22Rv1 (cell line): ENCODE measurements around the gene ROS1.

Experiments
- CTCF ChIP-seq: fragments of 450-650 bp; IDR thresholded peaks from 2 replicates; pipeline ENCODE4 v1.5.1; 2017; ENCODE audit warnings: mild to moderate bottlenecking
- ZFX ChIP-seq: fragments of 450-650 bp; IDR thresholded peaks from 2 replicates; pipeline ENCODE4 v1.6.1; 2017; ENCODE audit warnings: antibody characterized with exemption, borderline replicate concordance

GRCh38 chr6:117440706-117441525, 15.2 kb upstream of the ROS1 start:
- TF ChIP-seq CTCF, result no peak
- TF ChIP-seq ZFX, result no peak
